GM06990 (cell line): ENCODE measurements around the gene OGA.
A peak's percentile ranks its signal among the peaks of the same experiment; 100 is the strongest.

Source experiments
- DNase-seq: peaks from one replicate; pipeline ENCODE4 v3.0.0-alpha.2; 2011; ENCODE audit not compliant: insufficient read length; ENCODE audit errors: extremely low read depth
- H3K27me3 ChIP-seq: replicated peaks from 2 replicates; pipeline ENCODE4 v1.6.0; 2011; ENCODE audit warnings: low read length; ENCODE audit not compliant: control insufficient read depth, insufficient read depth
- H3K36me3 ChIP-seq: 2 replicates; pipeline ENCODE4 v1.5.1; 2011; ENCODE audit warnings: low read length; ENCODE audit not compliant: control insufficient read depth, insufficient read depth
- H3K4me3 ChIP-seq: replicated peaks from 2 replicates; pipeline ENCODE4 v1.5.1; 2011; ENCODE audit warnings: low read depth, mild to moderate bottlenecking, control low read depth, low read length
- TF ChIP-seq, protein P1 (sequence below): IDR thresholded peaks from 2 replicates; pipeline ENCODE4 v1.5.1; 2011; ENCODE audit warnings: low read length, control low read depth, mild to moderate bottlenecking, inconsistent platforms; ENCODE audit not compliant: insufficient read depth, poor library complexity, severe bottlenecking

The OGA gene

DNA sequence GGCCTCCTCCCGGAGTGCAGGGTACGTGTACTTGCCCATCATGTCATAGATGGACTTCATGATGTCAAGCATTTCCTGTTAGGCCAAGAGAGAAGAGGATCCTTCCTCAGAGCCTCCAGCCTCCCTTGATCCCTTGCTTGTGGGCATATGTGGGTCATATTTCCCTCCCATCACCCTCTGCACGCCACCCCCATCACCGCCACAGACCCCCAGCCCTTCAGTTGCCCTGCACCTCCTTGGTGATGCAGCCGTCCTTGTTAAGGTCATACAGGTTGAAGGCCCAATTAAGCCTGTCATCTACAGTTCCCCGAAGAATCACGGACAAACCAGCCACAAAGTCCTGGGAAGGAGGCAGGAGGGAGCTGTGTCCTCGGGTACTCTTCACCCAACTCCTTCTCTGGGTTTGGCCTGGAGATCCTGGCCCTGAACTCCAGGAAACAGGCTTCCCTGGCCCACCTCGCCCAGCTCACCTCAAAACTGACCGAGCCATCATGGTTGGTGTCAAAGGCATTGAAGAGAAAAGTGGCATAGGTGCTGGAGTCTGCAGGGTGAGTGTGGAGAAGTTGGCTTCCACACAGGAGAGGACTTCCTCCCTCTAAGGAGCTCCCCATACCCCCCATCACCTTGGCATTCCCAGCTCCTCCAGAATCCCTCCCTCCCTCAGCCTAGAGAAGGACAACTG is 9.8 kb upstream of the OGA start:
- no peaks in the 10 kb centered on the region; the same call in 1 of the 2 replicates for H3K36me3 ChIP-seq

DNA sequence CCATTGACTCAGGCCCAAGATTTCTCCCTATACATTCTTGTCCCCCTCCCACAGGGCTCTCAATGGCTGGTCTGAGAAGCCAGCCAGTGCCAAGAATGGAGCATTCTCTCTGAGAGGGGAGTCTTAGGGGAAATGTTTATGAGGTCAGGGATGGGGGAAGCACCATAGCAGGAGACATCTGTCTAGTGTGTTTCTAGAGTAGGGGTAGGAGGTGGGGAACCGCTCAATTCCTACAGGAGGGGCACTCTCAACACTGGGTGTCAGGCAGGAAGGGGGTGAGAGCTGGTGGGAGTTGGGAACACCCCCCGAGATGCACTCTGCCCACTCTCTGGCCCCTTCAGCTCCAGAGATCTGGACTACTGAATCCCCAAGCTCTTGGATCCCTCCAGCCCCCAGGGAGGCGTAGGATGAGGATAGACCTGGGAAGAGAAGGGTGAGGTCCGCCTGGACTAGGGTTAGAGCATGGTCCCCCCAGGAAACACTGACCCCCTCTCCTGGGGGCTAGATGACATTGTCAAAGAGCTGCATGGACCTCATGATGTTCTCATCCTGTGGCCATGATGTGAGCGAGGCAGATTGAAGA is 8.7 kb upstream of the OGA start:
- DNase-seq, result no peak
- Histone ChIP-seq H3K36me3 (no peaks in the 10 kb centered on the region; the same call in 1 of the 2 replicates), H3K4me3 (no peak overlapping the region), H3K27me3 (no peaks in the 10 kb centered on the region)
- TF ChIP-seq, protein P1, sequence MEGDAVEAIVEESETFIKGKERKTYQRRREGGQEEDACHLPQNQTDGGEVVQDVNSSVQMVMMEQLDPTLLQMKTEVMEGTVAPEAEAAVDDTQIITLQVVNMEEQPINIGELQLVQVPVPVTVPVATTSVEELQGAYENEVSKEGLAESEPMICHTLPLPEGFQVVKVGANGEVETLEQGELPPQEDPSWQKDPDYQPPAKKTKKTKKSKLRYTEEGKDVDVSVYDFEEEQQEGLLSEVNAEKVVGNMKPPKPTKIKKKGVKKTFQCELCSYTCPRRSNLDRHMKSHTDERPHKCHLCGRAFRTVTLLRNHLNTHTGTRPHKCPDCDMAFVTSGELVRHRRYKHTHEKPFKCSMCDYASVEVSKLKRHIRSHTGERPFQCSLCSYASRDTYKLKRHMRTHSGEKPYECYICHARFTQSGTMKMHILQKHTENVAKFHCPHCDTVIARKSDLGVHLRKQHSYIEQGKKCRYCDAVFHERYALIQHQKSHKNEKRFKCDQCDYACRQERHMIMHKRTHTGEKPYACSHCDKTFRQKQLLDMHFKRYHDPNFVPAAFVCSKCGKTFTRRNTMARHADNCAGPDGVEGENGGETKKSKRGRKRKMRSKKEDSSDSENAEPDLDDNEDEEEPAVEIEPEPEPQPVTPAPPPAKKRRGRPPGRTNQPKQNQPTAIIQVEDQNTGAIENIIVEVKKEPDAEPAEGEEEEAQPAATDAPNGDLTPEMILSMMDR, result no peak

More for the DNA sequence above, 9.8 kb upstream of the OGA start:
- Histone ChIP-seq H3K4me3 (no peak overlapping the region), H3K27me3 (no peaks in the 10 kb centered on the region)
- no peak for DNase-seq
- TF ChIP-seq, protein P1, result no peak

DNA sequence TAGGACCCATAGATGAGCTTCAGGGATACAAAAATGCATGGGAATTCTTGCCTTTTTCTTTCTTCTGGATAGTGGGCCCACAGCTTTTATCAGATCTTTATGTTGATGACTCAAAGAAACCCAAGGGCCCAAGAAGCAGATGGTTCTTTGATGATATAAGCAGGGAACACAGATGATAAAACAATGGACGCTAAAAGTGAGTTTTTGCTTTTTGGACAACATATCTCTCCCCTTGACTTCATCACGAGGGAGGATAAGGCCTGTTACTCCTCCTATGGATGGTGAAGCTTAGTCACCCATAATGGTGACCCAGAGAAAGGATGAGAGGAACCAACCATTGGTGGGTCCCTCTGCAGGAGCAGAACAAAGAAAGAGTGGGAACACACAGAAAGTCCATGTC is 6.5 kb upstream of the OGA start:
- H3K27me3 ChIP-seq, result no peaks in the 10 kb centered on the region
- no peak overlapping the region for H3K4me3 ChIP-seq
- no peak for DNase-seq
- TF ChIP-seq, protein P1, result no peak
- H3K36me3 ChIP-seq, result no peaks in the 10 kb centered on the region; the same call in 1 of the 2 replicates

DNA sequence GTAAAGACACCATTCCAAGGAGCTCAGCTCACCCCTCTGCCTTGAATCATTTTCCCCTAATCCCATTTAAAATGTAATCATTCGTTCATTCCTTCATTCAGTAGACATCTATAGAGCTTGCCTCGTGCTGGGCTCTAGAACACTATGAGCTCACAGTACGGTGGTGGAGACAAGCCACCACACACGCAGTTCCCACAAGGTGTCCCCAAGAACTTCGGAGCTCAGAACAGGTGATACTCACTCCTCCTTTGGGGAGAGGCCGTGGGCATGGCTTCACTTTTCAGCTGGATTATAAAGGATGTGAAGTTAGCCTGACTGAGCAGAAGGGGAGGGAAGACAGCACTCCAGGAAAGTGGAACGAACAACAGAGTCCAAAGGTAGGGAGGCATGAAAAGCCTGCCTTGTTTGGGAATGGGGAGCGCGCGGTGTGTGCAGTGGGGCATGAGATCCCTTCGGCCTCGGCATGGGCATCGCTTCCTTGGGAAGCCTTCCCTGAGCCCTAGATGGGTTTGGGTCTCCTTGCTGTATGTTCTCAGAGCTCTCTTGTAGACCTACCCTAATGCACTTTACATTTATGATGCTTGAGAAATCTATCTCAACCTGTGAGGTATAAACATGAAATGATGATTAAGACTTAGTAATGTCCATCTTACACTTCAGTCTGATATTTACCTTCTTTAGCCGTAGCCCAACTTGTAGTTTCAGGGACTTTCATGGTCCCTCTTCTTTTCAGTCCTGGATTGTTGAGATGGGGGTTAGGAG is 809 bp upstream of the OGA start:
- Histone ChIP-seq H3K36me3 (no peaks in the 10 kb centered on the region), H3K27me3 (no peaks in the 10 kb centered on the region), H3K4me3 (peak overlapping the region; percentile 53)
- no peak for DNase-seq
- TF ChIP-seq, protein P1, result no peak

DNA sequence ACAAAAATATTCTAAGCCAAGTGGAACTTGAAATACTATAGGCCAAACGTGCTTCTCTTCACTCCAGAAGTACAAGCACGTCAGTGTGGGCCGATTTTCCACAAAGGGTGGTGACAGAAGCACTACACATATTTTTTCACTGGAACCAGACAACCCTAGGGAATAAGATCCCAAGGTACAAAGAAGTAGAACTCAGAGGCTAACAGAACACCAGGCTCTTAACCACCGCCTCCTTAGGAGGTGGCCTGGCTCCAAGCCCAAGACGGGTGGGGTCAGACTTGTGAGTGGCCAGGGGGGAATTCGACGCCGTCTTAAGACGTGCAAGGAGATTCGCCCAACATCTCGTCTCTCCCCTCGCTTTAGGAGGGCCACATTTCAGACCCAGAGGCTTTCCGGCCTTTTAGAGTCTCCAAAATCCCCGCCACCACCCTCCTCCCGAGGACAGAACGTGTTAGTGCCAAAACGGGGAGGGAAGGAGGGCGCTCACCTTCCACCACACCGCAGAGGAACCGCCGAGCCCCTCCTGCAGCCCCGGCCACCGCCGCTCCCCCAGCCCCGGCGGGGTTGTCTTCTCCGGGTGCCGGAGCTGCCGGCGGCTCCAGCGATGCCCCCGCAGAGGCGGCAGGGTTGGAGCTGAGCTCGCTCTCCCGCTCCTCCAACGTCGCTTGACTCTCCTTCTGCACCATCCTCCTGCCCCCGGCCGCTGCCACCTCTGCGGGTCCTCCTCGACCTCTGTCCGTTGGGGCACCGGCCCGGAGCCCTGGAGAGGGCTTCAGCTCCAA is 716 bp downstream of the OGA start:
- peak; percentile 46 for DNase-seq

More for the DNA sequence above, 716 bp downstream of the OGA start:
- TF ChIP-seq, protein P1, result no peak
- Histone ChIP-seq H3K4me3 (peak overlapping the region; percentile 82), H3K27me3 (no peaks in the 10 kb centered on the region), H3K36me3 (peaks cover under 1% of the 10 kb centered on the region; the same call in 1 of the 2 replicates)
